DOHH2 (cell line): ENCODE data around the gene FGGY.

ENCODE experiments used
- H3F3A ChIP-seq: fragments of 200-600 bp; sonication (generic), shearing (Covaris generic); 2 replicates; pipeline ENCODE4 v1.6.0; 2016; ENCODE audit warnings: antibody characterized with exemption, mild to moderate bottlenecking; ENCODE audit not compliant: control insufficient read depth, insufficient read depth
- H3K27ac ChIP-seq: fragments of 200-600 bp; sonication (generic); 2 replicates; pipeline ENCODE4 v1.5.1; 2014; ENCODE audit warnings: low read depth, mild to moderate bottlenecking, low read length, moderate library complexity
- H3K27me3 ChIP-seq: fragments of 200-600 bp; sonication (generic); 2 replicates; pipeline ENCODE4 v1.6.1; 2014; ENCODE audit warnings: mild to moderate bottlenecking, low read length, mixed read lengths; ENCODE audit not compliant: control insufficient read depth
- H3K36me3 ChIP-seq: fragments of 200-600 bp; sonication (generic); 2 replicates; pipeline ENCODE4 v1.6.1; 2014; ENCODE audit warnings: mild to moderate bottlenecking, low read length, moderate library complexity, mixed read lengths; ENCODE audit not compliant: control insufficient read depth
- H3K4me1 ChIP-seq: fragments of 200-600 bp; sonication (generic); 2 replicates; pipeline ENCODE4 v1.6.1; 2014; ENCODE audit warnings: mild to moderate bottlenecking, low read length, mixed read lengths; ENCODE audit not compliant: control insufficient read depth
- H3K4me2 ChIP-seq: fragments of 200-600 bp; sonication (generic); 2 replicates; pipeline ENCODE4 v1.6.0; 2014; ENCODE audit warnings: mild to moderate bottlenecking, low read length, moderate library complexity
- H3K4me3 ChIP-seq: fragments of 200-600 bp; sonication (generic); 2 replicates; pipeline ENCODE4 v1.5.1; 2014; ENCODE audit warnings: mild to moderate bottlenecking, low read length, mixed read lengths
- H3K79me2 ChIP-seq: fragments of 200-600 bp; sonication (generic); 2 replicates; pipeline ENCODE4 v1.6.1; 2014; ENCODE audit warnings: mild to moderate bottlenecking, low read length, mixed read lengths; ENCODE audit not compliant: control insufficient read depth
- H3K9me2 ChIP-seq: fragments of 200-600 bp; sonication (generic); replicated peaks from 2 replicates; pipeline ENCODE4 v1.6.1; 2014; ENCODE audit warnings: mild to moderate bottlenecking, low read length, mixed read lengths; ENCODE audit not compliant: control insufficient read depth
- H3K9me3 ChIP-seq: fragments of 200-600 bp; sonication (generic); 2 replicates; pipeline ENCODE4 v1.6.1; 2014; ENCODE audit warnings: antibody characterized with exemption, low read length, mixed read lengths; ENCODE audit not compliant: control insufficient read depth, insufficient read depth
- H4K20me1 ChIP-seq: fragments of 200-600 bp; sonication (generic); 2 replicates; pipeline ENCODE4 v1.6.0; 2014; ENCODE audit warnings: low read depth, mild to moderate bottlenecking, antibody characterized with exemption, low read length, moderate library complexity; ENCODE audit not compliant: control insufficient read depth, insufficient read depth
- CTCF ChIP-seq: fragments of 200-600 bp; sonication (generic); IDR thresholded peaks from one replicate; pipeline ENCODE4 v1.5.1; 2014; ENCODE audit warnings: antibody characterized with exemption, mild to moderate bottlenecking, low read depth, low read length; ENCODE audit not compliant: poor library complexity, severe bottlenecking
- EZH2phosphoT487 ChIP-seq: fragments of 200-600 bp; sonication (generic); IDR thresholded peaks from 2 replicates; pipeline ENCODE4 v1.6.1; 2017; ENCODE audit warnings: borderline replicate concordance, mild to moderate bottlenecking, antibody characterized with exemption, low read length, moderate library complexity, mixed read lengths

Gene FGGY

GRCh38 chr1:59509341-59509875 is 212.5 kb downstream of the FGGY start:
- Histone ChIP-seq H3K27me3 (no peaks in the 10 kb centered on the region), H3K4me3 (no peak overlapping the region), H3K9me2 (no peaks in the 10 kb centered on the region), H3K9me3 (no peaks in the 10 kb centered on the region), H3K36me3 (no peaks in the 10 kb centered on the region), H3K79me2 (no peaks in the 10 kb centered on the region), H3K27ac (no peak overlapping the region), H4K20me1 (no peaks in the 10 kb centered on the region), H3F3A (no peaks in the 10 kb centered on the region), H3K4me1 (peaks cover 6% of the 10 kb centered on the region), H3K4me2 (no peak overlapping the region)
- TF ChIP-seq CTCF = no peak
- TF ChIP-seq EZH2phosphoT487 = no peak

GRCh38 chr1:59510249-59510648 is 213.4 kb downstream of the FGGY start:
- Histone ChIP-seq H3K4me1 (peaks cover 6% of the 10 kb centered on the region), H3K27me3 (no peaks in the 10 kb centered on the region), H3K9me3 (no peaks in the 10 kb centered on the region), H4K20me1 (no peaks in the 10 kb centered on the region), H3K9me2 (no peaks in the 10 kb centered on the region), H3K36me3 (no peaks in the 10 kb centered on the region), H3K4me2 (no peak overlapping the region), H3F3A (no peaks in the 10 kb centered on the region), H3K27ac (no peak overlapping the region), H3K4me3 (no peak overlapping the region), H3K79me2 (no peaks in the 10 kb centered on the region)
- TF ChIP-seq EZH2phosphoT487 = no peak
- no peak for TF ChIP-seq CTCF

GRCh38 chr1:59511476-59512465 is 214.9 kb downstream of the FGGY start:
- no peaks in the 10 kb centered on the region for H3K9me2 ChIP-seq
- no peaks in the 10 kb centered on the region for H3K9me3 ChIP-seq
- H3K36me3 ChIP-seq = no peaks in the 10 kb centered on the region
- H4K20me1 ChIP-seq = no peaks in the 10 kb centered on the region
- no peaks in the 10 kb centered on the region for H3K79me2 ChIP-seq
- H3K4me3 ChIP-seq = no peak overlapping the region
- no peak for TF ChIP-seq EZH2phosphoT487
- TF ChIP-seq CTCF = no peak
- H3K4me2 ChIP-seq = no peak overlapping the region
- no peaks in the 10 kb centered on the region for H3F3A ChIP-seq
- no peaks in the 10 kb centered on the region for H3K27me3 ChIP-seq
- peaks cover 5% of the 10 kb centered on the region for H3K4me1 ChIP-seq
- H3K27ac ChIP-seq = no peak overlapping the region
